HG02973 (cell line): ENCODE measurements around the gene MUC5AC.
"Not testable (repeated sequence)": the region's sequence is repeated elsewhere in the genome, so short reads cannot be mapped to it uniquely, and the experiment has no call there.

Source experiments
- ATAC-seq: cut with Tn5 transposase; IDR thresholded peaks from one replicate; pipeline ENCODE4 v1.9.1; 2021; ENCODE audit warnings: moderate library complexity; ENCODE audit not compliant: unreplicated experiment

MUC5AC gene

DNA sequence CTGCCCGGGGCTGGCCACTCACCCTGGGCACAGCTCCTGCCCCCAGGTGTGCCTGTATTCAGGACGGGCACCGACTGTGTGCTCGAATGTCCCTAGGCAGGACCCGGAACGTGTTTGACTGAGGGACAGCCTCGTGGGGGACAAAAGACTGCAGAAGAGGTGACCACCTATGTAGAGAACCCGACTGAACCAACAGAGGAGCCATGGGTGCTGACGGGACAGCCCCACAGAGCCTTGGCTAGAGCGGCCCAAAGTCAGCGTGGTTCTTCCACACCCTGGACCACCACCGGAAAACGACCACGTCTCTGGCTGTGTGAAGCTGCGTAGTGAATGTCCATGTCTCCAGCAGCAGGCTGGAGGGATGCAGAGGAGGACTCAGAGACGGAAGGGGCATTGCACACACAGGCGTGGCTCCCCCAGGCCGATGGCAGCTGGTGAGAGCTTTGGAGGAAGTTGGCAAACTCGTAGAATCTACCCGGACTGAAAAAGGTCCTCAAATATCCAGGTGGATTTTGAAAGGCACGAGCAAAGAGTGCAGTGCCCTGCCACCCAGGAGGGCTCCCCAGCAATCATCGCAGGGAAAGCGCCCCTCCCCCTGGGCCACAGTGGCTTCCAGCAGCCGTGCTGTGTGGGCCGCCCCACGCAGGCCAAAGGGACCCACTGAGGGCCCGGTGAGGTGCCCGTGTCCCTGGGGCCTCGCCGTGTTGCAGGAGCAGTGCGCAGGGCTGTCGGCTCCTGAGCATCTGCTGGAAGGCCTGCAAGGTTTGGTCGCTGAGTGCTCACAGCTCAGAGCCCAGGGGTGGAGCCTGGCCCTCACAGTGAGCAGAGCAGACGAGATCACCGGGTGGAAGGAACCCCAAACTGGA lies 47.6 kb downstream of the MUC5AC start:
- no peak for ATAC-seq

GRCh38 chr11:1205987-1206331 lies 48.2 kb downstream of the MUC5AC start:
- no peak for ATAC-seq

DNA sequence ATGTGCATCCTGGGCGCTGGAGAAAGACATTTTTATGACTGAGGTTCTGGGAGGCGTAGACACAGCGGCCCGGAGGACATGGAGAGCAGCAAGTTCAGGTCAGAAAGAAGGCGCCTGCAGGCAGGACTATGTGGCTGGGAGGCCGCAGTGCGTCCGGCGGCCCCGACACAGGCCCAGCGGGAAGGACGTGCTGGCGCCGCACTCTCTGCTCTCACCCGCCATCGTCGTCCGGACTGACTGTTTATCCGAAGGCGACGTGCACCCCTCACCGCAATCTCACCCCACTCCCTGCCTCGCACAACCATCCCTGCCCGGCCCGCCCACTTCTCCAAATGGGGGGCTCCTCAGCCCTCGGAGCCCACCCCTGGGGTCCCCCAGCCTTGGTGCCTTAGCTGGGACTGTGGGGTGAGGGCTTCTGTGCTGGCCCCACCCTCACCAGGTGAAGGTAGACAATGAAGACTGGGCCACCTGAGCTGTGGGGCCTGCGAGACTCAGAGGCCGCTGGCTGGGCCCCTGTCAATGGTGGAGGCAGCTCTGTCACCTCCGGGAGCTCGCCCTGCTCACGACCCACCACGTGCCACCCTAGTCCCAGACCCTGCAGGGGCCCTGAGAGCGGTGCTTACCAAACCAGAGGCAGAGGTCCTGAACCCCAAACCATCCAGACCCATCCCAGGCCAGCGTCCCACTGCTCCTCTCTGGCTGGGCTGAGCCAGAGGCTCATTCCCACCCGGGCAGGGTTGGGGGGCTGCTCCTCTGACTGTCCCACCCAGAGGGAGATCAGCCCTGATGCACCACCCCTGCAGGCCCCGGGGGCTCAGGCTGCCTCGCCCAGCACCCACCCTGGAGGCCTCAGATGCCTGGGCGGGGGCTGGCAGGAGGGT lies 48.9 kb downstream of the MUC5AC start:
- no peak for ATAC-seq

DNA sequence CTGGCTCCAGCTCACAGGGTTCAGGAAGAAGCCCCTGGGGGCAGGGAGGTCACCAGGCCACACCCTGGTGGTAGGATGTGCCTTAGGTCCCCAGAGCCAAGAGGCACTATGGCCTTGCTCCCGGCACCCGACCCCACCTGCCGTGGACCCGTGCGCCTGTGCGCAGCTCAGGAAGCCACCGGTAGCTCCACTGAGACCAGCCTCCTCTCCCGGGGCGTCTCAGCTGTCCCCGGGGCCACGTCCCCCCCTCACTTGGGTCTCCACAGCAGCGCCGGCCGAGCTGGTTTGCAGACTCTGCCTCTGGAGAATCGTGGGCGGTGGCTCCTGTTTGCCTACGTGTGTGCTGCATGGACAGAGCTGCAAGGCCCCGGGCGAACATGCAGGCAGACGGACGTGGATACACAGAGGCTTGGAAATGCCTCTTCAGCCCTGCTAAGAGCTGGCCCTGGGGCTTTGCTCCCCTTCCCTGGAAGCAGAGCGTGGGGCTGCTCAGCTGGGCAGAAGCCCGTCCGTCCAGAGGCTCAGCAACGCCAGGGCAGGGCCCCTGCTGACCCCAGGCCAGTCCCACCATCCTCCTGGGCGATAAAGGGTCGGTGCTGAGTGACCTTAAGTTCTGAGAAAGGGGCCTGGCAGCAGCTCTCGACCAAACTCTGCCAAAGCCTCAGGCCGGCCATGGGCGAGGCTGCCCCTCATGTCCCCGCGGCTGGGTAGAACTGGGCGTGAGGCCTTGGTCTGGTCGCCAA lies 49.8 kb downstream of the MUC5AC start:
- ATAC-seq: no peak

DNA sequence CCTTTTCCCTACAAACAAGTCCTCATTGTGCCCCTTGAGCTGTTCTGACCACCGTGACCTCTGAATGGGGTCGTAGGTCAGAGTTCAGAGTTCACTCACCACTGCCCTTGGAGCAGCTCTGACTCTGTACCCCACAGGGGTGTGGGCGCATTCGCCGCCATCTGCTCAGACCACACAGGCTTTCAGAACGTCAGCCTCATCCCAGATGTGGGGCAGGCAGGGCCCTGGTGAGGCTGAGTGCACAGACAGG lies 50.3 kb downstream of the MUC5AC start:
- no peak for ATAC-seq

DNA sequence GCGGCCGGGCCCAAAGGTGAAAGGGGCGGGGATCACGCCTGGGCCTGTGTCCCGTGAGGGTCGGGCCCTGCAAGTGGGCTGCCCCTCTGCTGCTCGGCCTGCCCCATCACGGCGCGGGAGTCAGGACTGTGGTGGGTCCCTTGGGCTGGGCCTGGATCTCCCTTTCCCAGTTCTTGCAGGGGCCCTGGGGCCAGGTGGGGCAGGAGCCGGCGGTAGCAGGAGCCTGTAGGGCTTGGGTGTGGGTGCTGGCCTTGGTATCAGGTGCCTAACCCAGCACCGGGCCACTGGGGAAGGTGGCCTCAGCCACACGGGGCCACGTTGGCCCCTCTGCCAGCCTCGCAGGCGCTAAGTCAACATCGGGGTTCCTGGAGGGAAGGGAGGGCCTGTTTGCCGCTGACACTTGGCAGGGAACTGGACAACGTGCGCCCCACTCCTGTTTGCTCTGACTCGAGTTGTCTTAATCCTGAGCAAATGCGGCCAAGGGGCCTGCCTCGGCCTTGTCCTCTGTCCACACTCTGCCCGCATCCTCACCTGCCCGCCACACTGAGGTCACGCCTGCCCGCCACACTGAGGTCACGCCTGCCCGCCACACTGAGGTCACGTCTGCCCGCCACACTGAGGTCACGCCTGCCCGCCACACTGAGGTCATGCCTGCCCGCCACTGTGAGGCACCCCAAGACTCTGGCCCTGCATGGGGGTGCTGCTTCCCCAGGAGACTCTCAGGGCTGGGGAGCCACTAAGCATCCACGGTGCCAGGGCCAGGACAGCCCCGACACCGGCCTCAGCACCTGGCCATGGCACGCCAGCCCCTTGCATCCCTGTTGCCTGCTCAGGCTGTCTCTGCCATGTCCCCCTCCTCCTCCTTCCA lies 50.9 kb downstream of the MUC5AC start:
- no peak for ATAC-seq

DNA sequence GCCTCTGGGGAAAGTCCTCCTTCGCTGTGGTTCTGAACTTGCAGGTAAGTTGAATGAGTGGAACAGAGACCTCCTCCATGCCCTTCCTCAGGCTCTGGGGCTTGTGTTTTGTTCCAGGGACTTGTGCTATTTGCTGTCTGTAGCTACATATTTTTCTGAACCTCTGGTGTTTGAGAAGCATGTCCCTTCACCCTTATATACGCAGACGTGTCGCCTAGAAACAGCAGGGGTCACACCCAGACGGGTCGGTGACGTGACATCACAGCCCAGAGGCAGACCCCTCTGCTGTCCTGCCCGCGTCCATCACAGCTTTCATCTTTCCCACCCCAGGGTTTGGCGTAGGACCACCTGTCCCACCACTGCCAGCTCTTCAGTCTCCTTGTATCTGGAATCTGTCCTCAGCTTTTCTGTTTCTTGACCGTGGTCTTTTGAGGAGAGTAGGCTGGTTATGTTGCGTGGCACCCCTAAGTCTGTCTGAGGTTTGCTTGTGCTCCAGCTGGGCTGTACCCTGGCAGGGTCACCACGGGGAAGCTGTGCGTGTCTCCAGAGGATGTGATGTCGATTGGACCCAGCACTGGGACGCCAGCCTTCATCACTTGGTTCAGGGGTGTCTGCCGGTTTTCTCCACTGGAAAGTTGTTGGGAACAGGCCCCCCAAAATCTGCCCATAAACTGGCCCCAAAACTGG lies 51.8 kb downstream of the MUC5AC start:
- no peak for ATAC-seq

DNA sequence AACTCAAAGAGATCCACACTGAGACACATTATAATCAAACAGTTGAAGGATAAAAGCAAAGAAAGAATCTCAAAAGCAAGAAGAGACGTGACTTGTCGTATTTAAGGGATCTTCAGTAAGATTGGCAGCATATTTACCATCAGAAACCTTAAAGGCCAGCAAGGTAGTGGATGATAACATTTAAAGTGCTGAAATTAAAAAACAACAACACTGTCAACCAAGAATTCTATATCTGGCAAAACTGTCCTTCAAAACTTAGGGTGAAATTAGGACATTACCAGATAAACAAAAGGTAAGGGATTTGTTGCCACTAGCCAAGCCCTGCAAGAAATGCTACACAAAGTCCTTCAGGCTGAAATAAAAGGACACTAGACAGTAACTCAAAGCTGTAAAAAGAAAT lies 54.1 kb downstream of the MUC5AC start:
- ATAC-seq: no peak

DNA sequence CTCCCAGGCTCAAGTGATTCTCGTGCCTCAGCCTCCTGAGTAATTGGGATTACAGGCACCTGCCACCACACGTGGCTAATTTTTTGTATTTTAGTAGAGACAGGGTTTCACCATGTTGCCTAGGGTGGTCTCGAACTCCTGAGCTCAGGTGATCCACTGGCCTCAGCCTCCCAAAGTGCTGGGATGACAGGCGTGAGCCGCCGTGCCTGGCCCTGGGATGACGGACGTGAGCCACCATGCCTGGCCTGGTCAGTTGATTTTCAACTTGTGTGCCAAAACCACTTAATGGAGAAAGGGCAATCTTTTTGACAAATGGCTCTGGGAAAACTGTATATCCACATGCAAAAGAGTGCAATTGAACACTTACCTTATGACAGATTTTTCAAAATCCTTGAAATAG lies 58.1 kb downstream of the MUC5AC start:
- not testable (repeated sequence) for ATAC-seq

DNA sequence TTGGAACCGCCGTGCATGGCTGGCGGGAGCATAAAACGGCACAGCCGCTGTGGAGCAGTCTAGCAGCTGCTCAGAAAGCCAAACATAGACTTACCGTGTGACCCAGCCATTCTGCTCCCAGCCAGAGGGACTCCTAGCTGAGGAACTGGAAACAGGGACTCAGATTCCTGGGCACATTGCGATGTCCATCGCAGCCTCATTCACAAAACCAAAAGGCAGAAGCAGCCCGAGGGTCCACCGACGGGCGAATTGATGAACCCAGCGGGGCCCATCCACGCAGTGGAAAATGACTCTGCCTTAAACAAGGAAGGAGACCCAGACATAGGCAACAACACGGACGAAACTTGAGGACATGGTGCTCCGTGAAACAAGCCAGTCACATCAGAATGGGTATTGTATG lies 59.4 kb downstream of the MUC5AC start:
- no peak for ATAC-seq

- ATAC-seq: no peak
Observed at GRCh38 chr11:1218256-1218787, 60.6 kb downstream of the MUC5AC start.

GRCh38 chr11:1218788-1219445 lies 61.2 kb downstream of the MUC5AC start:
- no peak for ATAC-seq

GRCh38 chr11:1219446-1219833 lies 61.7 kb downstream of the MUC5AC start:
- ATAC-seq: no peak

- no peak for ATAC-seq
Observed at GRCh38 chr11:1219834-1220815, 62.4 kb downstream of the MUC5AC start.

DNA sequence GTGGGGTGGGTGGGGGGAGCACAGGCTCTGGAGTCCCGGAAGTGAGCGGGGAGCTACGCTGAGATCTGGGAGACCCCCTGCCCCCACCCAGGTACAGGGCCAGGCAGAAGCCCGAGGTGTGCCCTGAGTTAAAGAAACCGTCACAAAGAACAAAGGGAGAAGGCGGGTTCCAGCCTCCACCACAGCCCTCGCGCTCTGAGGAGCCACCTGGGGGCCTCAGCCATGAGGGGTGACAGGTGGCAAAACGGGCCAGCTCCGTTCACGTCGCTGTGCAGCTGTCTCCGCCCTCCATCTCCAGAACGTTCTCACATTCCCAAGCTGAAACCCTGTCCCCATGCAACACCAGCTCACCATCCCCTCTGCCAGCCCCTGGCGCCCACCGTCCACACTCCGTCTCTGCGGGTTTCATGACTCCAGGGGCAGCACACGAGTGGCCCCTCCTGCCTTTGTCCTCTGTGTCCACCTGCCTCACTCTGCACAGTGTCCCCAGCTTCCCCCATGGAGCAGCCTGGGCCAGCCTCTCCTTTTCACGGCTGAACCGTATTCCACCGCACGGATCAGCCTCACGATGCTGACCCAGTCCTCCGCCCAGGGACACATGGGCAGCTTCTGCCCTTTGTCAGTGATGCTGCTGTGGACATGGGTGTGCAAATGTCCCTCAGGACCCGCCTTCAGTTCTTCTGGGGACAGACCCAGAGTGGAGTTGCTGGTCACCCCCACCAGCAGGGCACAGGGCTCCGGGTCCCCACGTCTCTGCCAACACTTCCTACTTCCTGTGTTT lies 63.4 kb downstream of the MUC5AC start:
- no peak for ATAC-seq

DNA sequence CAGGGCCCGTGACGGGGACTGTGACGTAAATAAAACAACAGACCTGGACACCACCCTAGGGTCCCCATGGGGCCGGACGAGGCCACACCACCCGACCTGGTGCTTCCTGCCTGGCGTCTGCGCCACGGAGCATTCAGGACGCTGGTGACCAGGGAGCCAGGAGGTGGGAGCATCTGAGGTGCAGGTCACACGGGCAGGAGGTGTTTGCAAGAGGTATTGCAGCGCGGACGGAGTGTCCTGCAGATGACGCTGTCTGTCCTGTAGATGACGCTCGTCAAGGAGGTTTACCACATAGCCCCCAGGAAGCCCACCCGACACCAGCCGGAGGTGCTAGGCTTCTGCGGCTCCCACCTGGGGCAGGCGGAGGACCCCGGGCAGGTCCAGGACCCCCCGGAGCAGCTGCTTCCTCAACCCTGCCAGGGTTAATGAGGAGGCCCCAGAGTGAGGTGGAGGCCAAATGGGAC lies 64.1 kb downstream of the MUC5AC start:
- no peak for ATAC-seq
